IMR-90 (cell line): Measurements from ENCODE around the gene RAMP3. TPM values are rescaled to one million over a fixed set of nuclear protein-coding genes. Genes with fewer than 3 reads are reported as not detected.

ENCODE experiments used
- ATAC-seq: fragments of 200-7000 bp; cut with Tn5 transposase; 2 replicates; pipeline ENCODE4 v1.9.1; 2020; ENCODE audit warnings: low read depth, mild to moderate bottlenecking, moderate library complexity
- BruUV-seq: library from RNA; stranded (reverse); fragments of 400-500 nt; replicated peaks from 2 replicates; lab custom pipeline; 2021; lab: Mats Ljungman, UMichigan
- CTCF ChIA-PET: fragments of 300-600 bp; formaldehyde crosslinking; extraction: SDS; loops from one replicate; lab custom pipeline; 2021; ENCODE audit warnings: antibody characterized with exemption; lab: Yijun Ruan, JAX
- POLR2A ChIA-PET: fragments of 300-600 bp; sonication (Branson Sonifier 250); formaldehyde crosslinking; loops from one replicate; lab custom pipeline; 2022; ENCODE audit warnings: antibody characterized with exemption; ENCODE audit not compliant: unreplicated experiment; lab: Charles Lee
- DNase-seq: peaks from one replicate; pipeline ENCODE4 v3.0.0; 2013
- H2AFZ ChIP-seq: replicated peaks from 2 replicates; pipeline ENCODE3; 2013; ENCODE audit warnings: low read length, mild to moderate bottlenecking; ENCODE audit not compliant: poor library complexity
- H2AK5ac ChIP-seq: 2 replicates; pipeline ENCODE4 v1.6.1; 2013; ENCODE audit warnings: low read depth, low read length, inconsistent platforms
- H2AK9ac ChIP-seq: replicated peaks from 2 replicates; pipeline ENCODE3; 2013; ENCODE audit warnings: mild to moderate bottlenecking, low read depth, low read length, moderate library complexity; ENCODE audit not compliant: poor library complexity
- H2BK120ac ChIP-seq: 2 replicates; pipeline ENCODE4 v1.6.1; 2013; ENCODE audit warnings: low read depth, low read length, inconsistent platforms
- H2BK15ac ChIP-seq: 3 replicates; pipeline ENCODE4 v1.6.1; 2013; ENCODE audit warnings: low read depth, low read length, inconsistent platforms
- H2BK20ac ChIP-seq: 2 replicates; pipeline ENCODE4 v1.6.1; 2013; ENCODE audit warnings: low read depth, mild to moderate bottlenecking, inconsistent platforms, low read length, moderate library complexity
- H2BK5ac ChIP-seq: 2 replicates; pipeline ENCODE4 v1.6.1; 2013; ENCODE audit warnings: mild to moderate bottlenecking, low read depth, low read length, inconsistent platforms; ENCODE audit not compliant: poor library complexity, severe bottlenecking
- H3K14ac ChIP-seq: replicated peaks from 2 replicates; pipeline ENCODE4 v1.6.1; 2013; ENCODE audit warnings: low read depth, low read length, inconsistent platforms
- H3K18ac ChIP-seq: 2 replicates; pipeline ENCODE4 v1.6.1; 2013; ENCODE audit warnings: low read depth, low read length, control low read depth
- H3K23ac ChIP-seq: 2 replicates; pipeline ENCODE4 v1.6.1; 2013; ENCODE audit warnings: low read depth, low read length, inconsistent platforms
- H3K27ac ChIP-seq: 2 replicates; pipeline ENCODE4 v1.5.1; 2013; ENCODE audit warnings: mild to moderate bottlenecking, control low read depth, low read length; ENCODE audit not compliant: insufficient read depth
- H3K27me3 ChIP-seq: 2 replicates; pipeline ENCODE4 v1.6.1; 2013; ENCODE audit warnings: low read length; ENCODE audit not compliant: control insufficient read depth, insufficient read depth
- H3K36me3 ChIP-seq: 2 replicates; pipeline ENCODE4 v1.6.1; 2013; ENCODE audit warnings: low read length, mixed read lengths; ENCODE audit not compliant: control insufficient read depth, insufficient read depth
- H3K4ac ChIP-seq: 2 replicates; pipeline ENCODE4 v1.6.1; 2013; ENCODE audit warnings: low read depth, low read length, inconsistent platforms
- H3K4me1 ChIP-seq: 2 replicates; pipeline ENCODE4 v1.6.1; 2013; ENCODE audit warnings: low read length, mixed read lengths; ENCODE audit not compliant: control insufficient read depth, insufficient read depth
- H3K4me2 ChIP-seq: 2 replicates; pipeline ENCODE4 v1.6.1; 2013; ENCODE audit warnings: low read depth, mild to moderate bottlenecking, control low read depth, low read length, moderate library complexity
- H3K4me3 ChIP-seq: 2 replicates; pipeline ENCODE4 v1.5.1; 2013; ENCODE audit warnings: low read depth, mild to moderate bottlenecking, control low read depth, low read length, moderate library complexity; ENCODE audit not compliant: insufficient read depth
- H3K56ac ChIP-seq: 2 replicates; pipeline ENCODE4 v1.6.1; 2013; ENCODE audit warnings: low read length, inconsistent platforms; ENCODE audit not compliant: insufficient read depth; ENCODE audit errors: extremely low read depth
- H3K79me1 ChIP-seq, 2 experiments: 2 replicates each; pipeline ENCODE4 v1.6.1; 2013; ENCODE audit warnings: low read length in 2 of 2, inconsistent platforms in 1 of 2, low read depth in 1 of 2
- H3K9ac ChIP-seq: 2 replicates; pipeline ENCODE4 v1.6.1; 2013; ENCODE audit warnings: low read depth, low read length, control low read depth
- H3K9me1 ChIP-seq: 2 replicates; pipeline ENCODE4 v1.6.1; 2013; ENCODE audit warnings: low read length, inconsistent platforms; ENCODE audit not compliant: insufficient read depth
- H3K9me3 ChIP-seq: 2 replicates; pipeline ENCODE4 v1.6.1; 2013; ENCODE audit warnings: low read length; ENCODE audit not compliant: control insufficient read depth, insufficient read depth
- H4K20me1 ChIP-seq: 2 replicates; pipeline ENCODE4 v1.6.1; 2013; ENCODE audit warnings: low read length, inconsistent platforms; ENCODE audit not compliant: insufficient read depth
- H4K5ac ChIP-seq: 2 replicates; pipeline ENCODE4 v1.6.1; 2013; ENCODE audit warnings: mild to moderate bottlenecking, low read depth, low read length, control low read depth
- H4K8ac ChIP-seq, 2 experiments: 2 replicates each; pipeline ENCODE4 v1.6.1; 2013; ENCODE audit warnings: low read depth in 2 of 2, low read length in 2 of 2, control low read depth in 1 of 2, inconsistent platforms in 1 of 2
- H4K91ac ChIP-seq: 2 replicates; pipeline ENCODE4 v1.6.1; 2013; ENCODE audit warnings: low read depth, low read length, inconsistent platforms; ENCODE audit not compliant: insufficient read depth
- CHD1 ChIP-seq: IDR thresholded peaks from 2 replicates; pipeline ENCODE4 v1.6.1; 2012; ENCODE audit warnings: low read depth, low read length, improper control_type of control experiment
- MAFK ChIP-seq: IDR thresholded peaks from 2 replicates; pipeline ENCODE4 v1.6.1; 2012; ENCODE audit warnings: low read depth, low read length, improper control_type of control experiment
- RAD21 ChIP-seq: IDR thresholded peaks from 2 replicates; pipeline ENCODE4 v1.6.1; 2012; ENCODE audit warnings: low read length, improper control_type of control experiment
- RCOR1 ChIP-seq: IDR thresholded peaks from 2 replicates; pipeline ENCODE4 v1.6.1; 2012; ENCODE audit warnings: mild to moderate bottlenecking, low read length, improper control_type of control experiment; ENCODE audit not compliant: insufficient replicate concordance
- WGBS, 2 experiments: methylation state at CpG; one replicate each; pipeline versions ENCODE4 v1.1.5 to v1.1.7; 2013; ENCODE audit warnings: missing lambda C conversion rate in 2 of 2; ENCODE audit not compliant: insufficient read length in 1 of 2; ENCODE audit errors: extremely low coverage in 2 of 2; 5-methylcytosine and 5-hydroxymethylcytosine counted together
- dilution Hi-C: fragments of 300-500 bp; cut with HindIII; formaldehyde crosslinking; loops from one replicate; pipeline ENCODE4 v1.14.3; 2018; ENCODE audit warnings: low sequenced_read_pairs; ENCODE audit not compliant: unreplicated experiment
- in situ Hi-C: fragments of 300-500 bp; cut with MboI; formaldehyde crosslinking; loops from 3 replicates; pipeline ENCODE4 v1.14.3; 2019; ENCODE audit warnings: low sequenced_read_pairs, inconsistent platforms, mixed read lengths
- intact Hi-C: fragments of 100-400 bp; cut with micrococcal nuclease; formaldehyde crosslinking; loops from 2 replicates; pipeline ENCODE4 v1.10.0; 2022
- polyA plus RNA-seq, 3 experiments: library from polyadenylated mRNA; depleted of rRNA; stranded (reverse); fragments of >200 nt; gene quantifications; 2 replicates each; pipeline ENCODE4 v1.2.3, GENCODE V29; 2012; ENCODE audit warnings: low replicate concordance in 1 of 3
- total RNA-seq: library from RNA; depleted of rRNA; stranded (reverse); fragments of >200 nt; gene quantifications from 2 replicates; pipeline ENCODE4 v1.2.3, GENCODE V29; 2012
- TF ChIP-seq, protein P1 (sequence below): fragments of 150-350 bp; IDR thresholded peaks from 2 replicates; pipeline ENCODE4 v1.6.1; 2017; ENCODE audit warnings: mild to moderate bottlenecking, antibody characterized with exemption, low read length, low read depth
- TF ChIP-seq, protein P2 (sequence below): fragments of 150-350 bp; IDR thresholded peaks from 2 replicates; pipeline ENCODE4 v1.6.1; 2016; ENCODE audit warnings: low read depth, mild to moderate bottlenecking, low read length, moderate library complexity, borderline replicate concordance

The RAMP3 gene
- total and polyA plus RNA-seq, 2 of the 4 experiments (the other 2 are of a cell fraction), result not detected

DNA sequence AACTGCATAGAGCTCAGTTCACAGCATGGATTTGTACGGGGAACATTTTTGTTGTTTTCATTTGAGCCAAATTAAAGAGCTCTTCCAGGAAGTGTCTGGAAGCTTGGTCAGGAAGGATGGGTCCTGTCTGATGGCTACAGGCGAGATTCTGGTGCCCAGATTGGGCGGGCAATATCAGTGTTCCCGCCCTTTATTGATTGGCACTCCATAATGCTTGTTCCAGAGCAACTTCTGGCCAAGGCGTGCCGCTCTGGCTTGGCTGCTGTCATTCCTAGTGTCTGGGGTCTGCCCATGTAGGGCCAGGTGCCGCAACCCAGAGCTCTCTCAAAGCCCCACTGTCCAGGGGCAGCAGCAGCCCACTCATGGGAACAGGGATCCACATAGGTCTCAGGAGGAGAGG, 45.9 kb downstream of the RAMP3 start:
- H3K4me3 ChIP-seq, result no peak overlapping the region
- no peaks in the 10 kb centered on the region for H3K36me3 ChIP-seq
- no peak overlapping the region for H3K4ac ChIP-seq
- no peak overlapping the region for H3K56ac ChIP-seq
- H4K5ac ChIP-seq, result no peak overlapping the region
- BruUV-seq, result no TSS peak
- H4K20me1 ChIP-seq, result no peaks in the 10 kb centered on the region
- peaks cover 4% of the 10 kb centered on the region; the same call in 1 of the 2 replicates for H3K4me1 ChIP-seq
- H3K23ac ChIP-seq, result no peak overlapping the region
- H4K8ac ChIP-seq, result no peak overlapping the region
- DNase-seq (no peak), ATAC-seq (no peak)
- H3K18ac ChIP-seq, result no peak overlapping the region
- H2AFZ ChIP-seq, result peak overlapping the region; percentile 6
- H3K14ac ChIP-seq, result no peak overlapping the region
- no peaks in the 10 kb centered on the region for H3K9me3 ChIP-seq
- WGBS, 2 experiments, result 0% methylated on average over 1 of the region's 7 CpGs; no CpG with 5 or more reads in 1 of the 2 experiments
- 0 out of 2 replicates have a peak overlapping the region, but pooled peaks have one; percentile 5 for H2BK120ac ChIP-seq
- H3K79me1 ChIP-seq, result no peaks in the 10 kb centered on the region
- no peak overlapping the region for H4K91ac ChIP-seq
- no peak overlapping the region for H2BK5ac ChIP-seq
- ChIA-PET CTCF (no interaction called here), POLR2A (no interaction called here)
- peak overlapping the region; percentile 22; the same call in 1 of the 2 replicates for H3K4me2 ChIP-seq
- no peak overlapping the region for H2BK15ac ChIP-seq
- no peak overlapping the region for H3K9ac ChIP-seq
- TF ChIP-seq RAD21, result no peak
- TF ChIP-seq, protein P1, sequence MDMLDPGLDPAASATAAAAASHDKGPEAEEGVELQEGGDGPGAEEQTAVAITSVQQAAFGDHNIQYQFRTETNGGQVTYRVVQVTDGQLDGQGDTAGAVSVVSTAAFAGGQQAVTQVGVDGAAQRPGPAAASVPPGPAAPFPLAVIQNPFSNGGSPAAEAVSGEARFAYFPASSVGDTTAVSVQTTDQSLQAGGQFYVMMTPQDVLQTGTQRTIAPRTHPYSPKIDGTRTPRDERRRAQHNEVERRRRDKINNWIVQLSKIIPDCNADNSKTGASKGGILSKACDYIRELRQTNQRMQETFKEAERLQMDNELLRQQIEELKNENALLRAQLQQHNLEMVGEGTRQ, result no peak
- TF ChIP-seq, protein P2, sequence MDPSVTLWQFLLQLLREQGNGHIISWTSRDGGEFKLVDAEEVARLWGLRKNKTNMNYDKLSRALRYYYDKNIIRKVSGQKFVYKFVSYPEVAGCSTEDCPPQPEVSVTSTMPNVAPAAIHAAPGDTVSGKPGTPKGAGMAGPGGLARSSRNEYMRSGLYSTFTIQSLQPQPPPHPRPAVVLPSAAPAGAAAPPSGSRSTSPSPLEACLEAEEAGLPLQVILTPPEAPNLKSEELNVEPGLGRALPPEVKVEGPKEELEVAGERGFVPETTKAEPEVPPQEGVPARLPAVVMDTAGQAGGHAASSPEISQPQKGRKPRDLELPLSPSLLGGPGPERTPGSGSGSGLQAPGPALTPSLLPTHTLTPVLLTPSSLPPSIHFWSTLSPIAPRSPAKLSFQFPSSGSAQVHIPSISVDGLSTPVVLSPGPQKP, result no peak
- TF ChIP-seq CHD1, result no peak
- no peak for TF ChIP-seq MAFK
- no peak for TF ChIP-seq RCOR1
- no peak overlapping the region for H2AK5ac ChIP-seq
- H2BK20ac ChIP-seq, result no peak overlapping the region
- intact Hi-C loops (no loop called here), in situ Hi-C loops (no loop called here), dilution Hi-C loops (no loop called here)
- H3K27ac ChIP-seq, result no peak overlapping the region
- H3K27me3 ChIP-seq, result peaks cover 12% of the 10 kb centered on the region
- no peak overlapping the region for H2AK9ac ChIP-seq
- no peaks in the 10 kb centered on the region for H3K9me1 ChIP-seq
